Inferior parietal cortex (tissue), 1 donor: ENCODE data around the gene CYSRT1.

Experiments
- DNase-seq: peaks from one replicate; pipeline ENCODE4 v3.0.0-alpha.2; 2016; ENCODE audit errors: extremely low spot score

CYSRT1 gene, protein sequence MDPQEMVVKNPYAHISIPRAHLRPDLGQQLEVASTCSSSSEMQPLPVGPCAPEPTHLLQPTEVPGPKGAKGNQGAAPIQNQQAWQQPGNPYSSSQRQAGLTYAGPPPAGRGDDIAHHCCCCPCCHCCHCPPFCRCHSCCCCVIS

GRCh38 chr9:137224830-137225694 is at the start of gene CYSRT1:
CYSRT1 (plus strand) TSS chr9:137225174; CDS start chr9:137225622, 448 bp downstream.
- no peak for DNase-seq

DNA sequence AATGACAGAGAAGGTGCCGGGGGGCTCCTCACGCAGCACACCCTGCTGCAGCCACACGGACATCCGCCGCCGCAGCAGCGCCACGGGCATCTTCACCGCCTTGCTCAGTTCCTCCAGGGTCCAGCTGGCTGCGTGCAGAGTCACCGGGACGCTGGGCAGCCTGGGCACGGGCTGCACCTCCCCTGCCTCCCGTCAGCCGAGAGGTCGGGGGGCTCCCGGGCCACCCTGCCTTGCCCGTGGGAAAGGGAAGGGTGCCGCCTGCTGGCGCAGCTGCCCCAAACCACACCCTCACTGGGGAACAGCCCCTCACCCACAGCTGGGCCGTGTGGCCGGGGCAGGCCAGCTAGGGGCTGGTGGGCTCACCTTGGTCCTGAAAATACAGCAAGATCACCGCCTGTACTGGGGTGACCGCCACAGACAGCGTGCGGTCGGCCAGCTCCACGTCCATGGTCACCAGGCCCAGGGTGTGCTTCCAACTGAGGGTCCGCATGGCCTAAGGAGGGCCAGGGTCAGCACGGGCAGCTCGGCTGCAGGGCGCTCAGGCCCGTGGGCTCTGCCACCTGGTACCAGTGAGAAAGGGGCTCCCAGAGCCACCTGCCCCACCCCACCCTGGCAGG is 49.5 kb upstream of the CYSRT1 start:
- no peak for DNase-seq

DNA sequence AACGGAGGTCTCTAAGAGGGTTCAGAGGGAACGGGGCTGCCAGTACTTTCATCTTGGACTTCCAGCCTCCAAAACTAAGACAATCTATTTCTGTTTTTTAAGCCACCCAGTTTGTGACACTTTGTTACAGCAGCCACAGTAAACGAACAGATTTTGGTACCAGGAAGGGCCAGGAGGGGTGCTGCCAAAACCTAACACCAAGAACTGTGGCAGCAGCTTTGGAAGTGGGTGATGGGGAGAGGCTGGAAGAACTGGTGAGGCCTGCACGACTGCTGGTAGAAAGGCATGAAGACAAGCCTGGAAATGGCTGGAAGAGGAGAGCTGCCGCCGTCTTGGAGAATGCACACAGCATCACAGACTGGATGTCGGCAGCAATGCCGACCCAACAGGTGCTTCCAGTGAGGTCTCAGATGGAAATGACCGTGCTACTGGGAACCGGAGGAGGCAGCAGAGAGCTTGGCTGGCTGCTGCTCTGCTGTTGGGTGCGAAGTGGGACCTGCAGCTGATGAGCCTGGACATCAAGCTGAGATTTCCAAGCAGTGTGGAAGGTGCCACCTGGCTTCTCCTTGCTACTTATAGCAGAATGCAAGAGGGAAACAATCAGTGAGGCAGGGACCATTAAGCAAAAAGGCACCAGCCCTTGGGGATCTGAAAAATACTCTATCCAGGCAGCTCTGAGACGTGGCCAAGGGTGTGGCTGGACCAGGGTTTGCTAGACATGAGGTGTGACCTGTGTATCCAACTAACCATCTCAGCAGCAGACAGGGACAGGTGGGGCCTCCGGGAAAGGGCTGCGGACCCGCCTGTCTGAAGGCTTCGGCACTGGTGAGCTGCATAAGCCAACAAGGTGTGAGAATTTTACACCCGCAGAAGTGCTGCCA is 48.4 kb upstream of the CYSRT1 start:
- DNase-seq = no peak

- DNase-seq = no peak
Measured at GRCh38 chr9:137178201-137178938, 46.6 kb upstream of the CYSRT1 start.

DNA sequence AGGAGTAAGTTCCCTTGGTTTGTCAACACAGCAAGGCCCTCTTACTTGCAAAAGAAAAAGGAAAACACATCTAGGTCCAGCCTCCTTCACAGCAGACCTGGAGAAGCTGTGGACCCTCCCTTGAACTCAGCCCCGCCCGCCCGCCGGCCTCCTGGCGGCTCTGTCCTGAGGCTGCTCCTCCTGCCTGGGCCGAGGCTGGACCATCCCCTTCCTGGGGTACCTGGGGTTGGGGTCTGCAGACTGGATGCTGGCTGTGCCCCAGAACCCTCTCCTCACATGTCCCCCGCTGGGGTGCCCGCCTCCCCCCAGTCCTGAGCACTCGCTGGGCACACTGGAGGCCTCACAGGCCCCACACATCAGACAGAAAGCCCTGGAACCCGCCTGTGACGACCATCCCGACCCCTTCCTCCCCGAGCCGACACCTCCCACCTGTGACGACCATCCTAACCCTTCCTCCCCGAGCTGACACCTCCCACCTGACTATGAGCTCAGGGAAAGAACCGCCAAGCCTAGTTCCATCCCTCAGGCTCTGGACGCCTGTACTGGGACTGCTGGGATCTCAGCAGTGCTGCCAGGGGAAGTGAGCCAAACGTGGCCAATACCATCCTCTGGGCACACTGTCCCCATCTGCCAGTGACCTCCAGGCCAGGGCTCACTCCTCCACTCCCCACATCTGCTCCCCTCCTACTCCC is 45.9 kb upstream of the CYSRT1 start:
- DNase-seq = no peak

GRCh38 chr9:137179761-137180160 is 45.2 kb upstream of the CYSRT1 start:
- no peak for DNase-seq

- no peak for DNase-seq
Measured at GRCh38 chr9:137180491-137180890, 44.5 kb upstream of the CYSRT1 start.

GRCh38 chr9:137181680-137182079 is 43.3 kb upstream of the CYSRT1 start:
- DNase-seq = no peak

- DNase-seq = no peak
Measured at GRCh38 chr9:137182836-137183235, 42.1 kb upstream of the CYSRT1 start.

- DNase-seq = no peak
Measured at GRCh38 chr9:137183980-137184595, 40.9 kb upstream of the CYSRT1 start.

DNA sequence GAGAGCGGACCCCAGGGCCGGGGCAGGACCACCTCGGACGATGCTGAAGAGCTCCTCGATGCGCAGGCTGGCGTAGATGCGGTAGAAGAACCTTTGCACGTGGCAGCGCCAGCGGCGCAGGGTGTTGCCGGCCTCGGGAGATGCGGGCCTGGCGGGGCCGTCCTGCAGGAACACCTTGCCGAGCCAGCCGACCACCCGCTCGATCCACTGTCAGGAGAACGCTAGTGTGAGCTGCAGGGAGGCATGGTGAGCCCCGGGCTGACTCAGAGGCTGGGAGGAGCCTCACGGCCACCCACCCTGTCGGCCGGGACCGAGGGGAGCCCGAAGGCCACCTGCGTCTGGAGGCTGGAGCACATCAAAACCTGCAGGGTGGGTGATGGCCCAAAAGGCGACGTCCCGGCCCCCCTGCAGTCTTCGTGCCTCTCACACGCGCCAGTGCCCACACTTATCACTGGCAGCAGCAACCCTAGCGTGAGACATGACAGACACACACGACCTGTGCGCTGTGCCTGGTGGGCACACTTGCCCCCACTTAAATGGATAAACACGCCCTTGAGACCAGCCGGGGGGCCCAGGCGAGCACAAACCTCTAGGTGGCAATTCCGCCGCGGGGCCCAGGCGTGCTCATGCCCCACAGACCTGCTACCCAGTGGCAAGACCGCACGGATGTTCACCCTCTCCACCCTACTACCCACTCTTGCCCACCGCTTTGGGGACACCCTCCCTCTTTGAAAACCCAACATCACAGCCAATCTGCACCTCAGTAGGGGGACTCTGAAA is 39.9 kb upstream of the CYSRT1 start:
- DNase-seq = no peak

DNA sequence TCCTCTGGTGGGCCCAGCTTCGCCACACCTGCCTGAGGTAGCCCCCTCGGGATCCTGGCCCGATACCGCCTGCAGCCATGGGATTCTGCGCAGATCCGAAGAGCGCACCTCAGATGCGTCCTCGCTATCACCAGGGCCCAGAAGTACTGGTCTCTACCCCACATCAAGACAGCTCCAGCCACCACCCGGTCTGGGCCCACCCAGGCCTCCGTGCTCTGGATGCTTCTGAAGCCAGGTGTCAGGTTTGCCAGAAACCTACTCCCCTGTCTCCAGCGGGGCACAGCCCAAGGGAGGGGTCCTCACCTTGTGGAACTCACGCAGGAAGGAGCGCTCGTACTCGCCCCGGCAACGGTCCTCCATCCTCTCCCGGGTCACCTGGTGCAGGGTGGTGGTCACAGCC is 39.1 kb upstream of the CYSRT1 start:
- no peak for DNase-seq

- no peak for DNase-seq
Measured at GRCh38 chr9:137186385-137186784, 38.6 kb upstream of the CYSRT1 start.

GRCh38 chr9:137187386-137187785 is 37.6 kb upstream of the CYSRT1 start:
- no peak for DNase-seq

DNA sequence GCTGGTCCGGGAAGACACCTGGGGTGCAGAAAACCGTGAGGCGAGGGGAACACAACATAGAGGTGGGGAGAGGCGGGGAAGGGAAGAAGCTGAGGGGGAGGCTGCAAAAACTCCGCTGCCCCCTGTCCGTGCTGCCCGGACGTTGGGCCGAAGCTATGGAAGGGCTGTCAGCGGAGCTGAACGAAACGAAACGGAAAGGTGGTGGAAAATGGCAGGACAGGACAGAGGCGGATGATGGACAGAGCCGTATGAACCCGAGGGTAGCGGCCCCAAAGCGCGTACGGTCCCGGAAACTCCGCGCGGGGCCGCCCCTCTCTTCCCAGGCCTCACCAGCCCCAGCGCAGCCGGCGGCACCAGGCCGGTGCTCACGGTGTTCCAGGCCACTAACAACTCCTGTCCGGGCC is 36.9 kb upstream of the CYSRT1 start:
- DNase-seq = no peak

- DNase-seq = peak; percentile 93
Measured at GRCh38 chr9:137188490-137189296, 36.3 kb upstream of the CYSRT1 start, which contains the start of the genes ANAPC2 and SSNA1. ANAPC2 (minus strand) TSS chr9:137188560; CDS start chr9:137188532, 28 bp downstream. SSNA1 (plus strand) TSS chr9:137188676; CDS start chr9:137188727, 51 bp downstream.

DNA sequence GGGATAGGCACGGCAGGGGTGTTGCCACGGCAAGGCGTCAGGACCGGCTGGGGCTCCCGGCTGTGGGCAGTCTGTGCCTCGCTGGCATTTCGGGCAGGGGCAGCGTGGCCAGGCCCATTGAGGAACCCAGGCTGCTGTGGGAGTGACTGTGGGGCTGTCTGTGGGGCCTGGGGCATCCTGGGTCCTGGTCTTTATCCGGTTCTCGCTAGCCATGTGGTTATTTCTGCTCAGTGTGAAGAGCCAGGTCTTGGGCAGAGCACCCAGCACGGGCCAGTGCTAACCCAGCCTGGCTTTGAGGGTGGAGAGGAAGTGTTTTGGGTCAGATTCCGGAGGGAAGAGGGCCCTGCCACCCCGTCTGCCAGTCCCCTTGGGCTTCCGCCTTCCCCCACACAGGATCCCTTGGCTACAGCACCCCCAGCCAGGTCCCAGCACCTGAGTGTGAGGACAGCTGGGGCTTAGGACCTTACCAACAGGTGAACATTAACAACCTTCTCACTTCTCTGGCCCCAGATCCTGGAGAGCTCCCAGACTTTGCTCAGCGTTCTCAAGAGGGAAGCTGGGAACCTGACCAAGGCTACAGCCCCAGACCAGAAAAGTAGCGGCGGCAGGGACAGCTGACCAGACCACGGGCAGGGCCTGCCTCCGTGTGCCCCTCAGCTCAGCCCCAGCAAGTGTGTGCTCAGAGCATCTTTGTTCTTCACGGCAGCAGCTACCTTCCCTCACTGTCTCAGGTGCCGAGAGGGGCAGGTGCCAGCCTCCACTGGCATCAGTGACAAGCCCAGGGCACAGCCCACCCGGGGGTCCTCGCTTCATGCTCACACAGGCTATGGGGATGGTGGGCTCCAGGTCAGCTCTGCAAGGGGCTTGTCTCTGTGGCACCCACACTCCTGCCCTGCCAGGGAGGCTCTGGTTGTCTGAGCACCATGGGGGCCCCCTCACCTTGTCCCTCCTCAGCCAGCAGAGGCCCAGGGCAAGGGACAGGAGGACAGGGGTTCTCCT is 35.4 kb upstream of the CYSRT1 start:
- no peak for DNase-seq
